Lower leg skin (tissue), 3 donors: ENCODE measurements around the gene MLST8.

Experiments used
- POLR2A ChIP-seq, 2 donors: fragments of 450-650 bp; IDR thresholded peaks; one replicate each; pipeline ENCODE4 v1.6.1; 2016 to 2017; ENCODE audit warnings: antibody characterized with exemption in 2 of 2, mild to moderate bottlenecking in 1 of 2, moderate library complexity in 1 of 2
- TF ChIP-seq, protein P1 (sequence below), 3 donors: fragments of 450-650 bp; IDR thresholded peaks; one replicate each; pipeline ENCODE4 v1.5.1; 2016; ENCODE audit warnings: antibody characterized with exemption in 3 of 3, mild to moderate bottlenecking in 3 of 3, moderate library complexity in 2 of 3

DNA sequence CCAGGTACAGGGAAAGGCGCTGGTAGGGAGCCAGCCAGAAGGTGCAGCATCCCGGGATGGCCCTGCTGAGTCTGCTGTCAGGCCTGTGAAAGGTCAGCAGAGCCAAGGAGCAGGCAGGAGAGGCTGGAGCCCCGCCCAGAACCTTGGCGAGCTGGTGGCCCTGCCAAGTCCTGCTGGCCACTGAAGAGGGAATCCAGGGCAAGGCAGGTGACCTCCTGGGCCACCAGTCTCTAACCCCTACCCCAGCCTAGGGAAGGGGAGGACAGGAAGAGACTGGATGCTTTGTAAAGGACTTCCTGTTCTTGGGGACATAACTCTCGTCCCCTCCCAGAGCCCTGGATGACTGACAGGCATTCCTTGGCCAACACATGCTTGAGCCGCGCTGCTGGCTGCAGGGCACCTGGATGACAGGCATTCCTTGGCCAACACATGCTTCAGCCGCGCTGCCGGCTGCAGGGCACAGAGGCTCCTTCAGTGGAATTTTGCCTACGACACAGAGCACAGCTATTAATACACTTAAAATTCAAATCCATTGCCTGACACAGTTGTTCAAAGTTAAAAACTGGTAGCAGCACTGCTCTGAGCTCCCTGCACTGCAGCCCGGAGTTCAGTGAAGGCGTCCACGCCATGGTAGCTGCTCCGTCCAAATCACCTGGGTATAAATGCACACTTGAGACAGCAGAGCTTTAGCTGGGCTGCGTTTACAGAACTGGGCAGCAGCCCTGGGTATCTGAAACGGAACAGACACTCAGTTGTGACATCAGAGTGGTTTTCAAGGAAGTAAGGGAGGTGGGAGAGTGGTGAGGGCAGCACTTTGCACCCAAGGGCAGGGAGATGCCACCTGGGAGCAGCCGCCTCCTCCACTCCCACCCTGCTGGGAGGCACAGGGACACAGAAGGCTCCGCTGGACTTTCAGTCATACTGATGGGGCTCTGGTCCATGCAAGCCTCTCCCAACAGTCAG is 7.4 kb downstream of the MLST8 start:
- TF ChIP-seq, protein P1, sequence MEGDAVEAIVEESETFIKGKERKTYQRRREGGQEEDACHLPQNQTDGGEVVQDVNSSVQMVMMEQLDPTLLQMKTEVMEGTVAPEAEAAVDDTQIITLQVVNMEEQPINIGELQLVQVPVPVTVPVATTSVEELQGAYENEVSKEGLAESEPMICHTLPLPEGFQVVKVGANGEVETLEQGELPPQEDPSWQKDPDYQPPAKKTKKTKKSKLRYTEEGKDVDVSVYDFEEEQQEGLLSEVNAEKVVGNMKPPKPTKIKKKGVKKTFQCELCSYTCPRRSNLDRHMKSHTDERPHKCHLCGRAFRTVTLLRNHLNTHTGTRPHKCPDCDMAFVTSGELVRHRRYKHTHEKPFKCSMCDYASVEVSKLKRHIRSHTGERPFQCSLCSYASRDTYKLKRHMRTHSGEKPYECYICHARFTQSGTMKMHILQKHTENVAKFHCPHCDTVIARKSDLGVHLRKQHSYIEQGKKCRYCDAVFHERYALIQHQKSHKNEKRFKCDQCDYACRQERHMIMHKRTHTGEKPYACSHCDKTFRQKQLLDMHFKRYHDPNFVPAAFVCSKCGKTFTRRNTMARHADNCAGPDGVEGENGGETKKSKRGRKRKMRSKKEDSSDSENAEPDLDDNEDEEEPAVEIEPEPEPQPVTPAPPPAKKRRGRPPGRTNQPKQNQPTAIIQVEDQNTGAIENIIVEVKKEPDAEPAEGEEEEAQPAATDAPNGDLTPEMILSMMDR (IDR thresholded peaks at IDR 0.05) = no peak
- TF ChIP-seq POLR2A (IDR thresholded peaks at IDR 0.05) = no peak
